COR-L47 (cell line): ENCODE measurements around the gene IL11RA.
A peak's percentile ranks its signal among the peaks of the same experiment; 100 is the strongest.

ENCODE experiments used
- DNase-seq: peaks from one replicate; lab custom pipeline; 2025; lab: John Stamatoyannopoulos, UW

The IL11RA gene

GRCh38 chr9:34687276-34688030 is 35.5 kb downstream of the IL11RA start:
- no peak for DNase-seq

DNA sequence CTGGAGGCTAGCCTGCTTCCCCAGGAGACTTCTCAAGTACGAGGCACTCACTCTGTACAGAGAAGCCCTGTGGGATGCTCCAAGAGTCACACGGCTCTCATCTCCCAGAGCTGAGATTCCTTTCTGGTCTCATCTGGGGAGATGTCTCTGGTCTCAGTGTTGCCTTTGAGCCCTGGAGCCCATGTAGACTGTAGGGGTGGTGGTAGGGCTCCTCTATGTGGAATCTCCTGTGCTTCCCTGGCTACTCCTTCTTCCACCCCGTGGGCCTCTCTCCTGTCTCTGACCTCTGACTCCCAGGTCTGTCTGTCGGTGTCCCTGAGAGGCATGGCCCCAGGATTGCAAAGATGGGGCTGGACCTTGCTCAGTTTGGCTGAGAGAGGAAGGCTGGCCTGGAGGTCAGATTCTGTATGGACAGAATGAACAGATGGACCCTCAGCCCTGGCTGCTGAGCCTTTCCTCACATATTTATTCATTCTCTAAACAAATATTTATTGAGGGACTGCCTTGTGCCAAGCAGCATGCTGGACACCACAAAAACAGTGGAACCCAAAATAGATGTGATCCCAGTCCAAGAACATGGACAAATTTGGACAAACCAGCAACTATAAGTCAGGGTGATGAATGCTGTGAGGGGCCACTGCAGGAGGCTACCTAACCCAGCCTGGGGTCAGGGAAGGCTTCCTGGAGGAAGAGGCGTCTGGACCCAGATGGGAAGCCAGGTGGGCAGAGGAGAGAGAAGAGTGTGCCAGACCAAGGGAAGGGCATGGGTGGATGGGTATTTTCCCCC is 36.5 kb downstream of the IL11RA start:
- no peak for DNase-seq

DNA sequence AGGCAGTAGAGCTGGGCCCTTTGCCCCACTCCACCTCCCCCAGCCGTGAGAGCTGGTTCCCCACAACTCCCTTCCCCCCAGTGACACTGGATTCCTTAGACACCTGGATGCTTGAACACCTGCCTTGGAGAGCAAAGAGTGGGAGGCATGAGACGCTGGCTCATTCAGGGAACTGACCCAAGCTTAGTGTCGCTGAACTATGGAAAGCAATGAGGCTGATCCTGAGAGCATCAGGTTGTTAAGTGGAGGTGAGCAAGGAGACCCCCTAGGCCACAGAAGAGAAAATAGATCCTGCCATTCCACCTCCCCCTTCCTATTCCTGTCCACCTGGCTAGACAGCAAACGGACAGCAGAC is 37.1 kb downstream of the IL11RA start:
- no peak for DNase-seq

- no peak for DNase-seq
Observed at GRCh38 chr9:34689512-34689911, 37.5 kb downstream of the IL11RA start.

- DNase-seq, result no peak
Observed at GRCh38 chr9:34690983-34691935, 39.3 kb downstream of the IL11RA start, which contains the start of gene CCL19. Gene CCL19, minus strand, starts transcription at chr9:34691276. Its CDS starts 137 bp downstream, at chr9:34691139.

GRCh38 chr9:34691936-34692315 is 39.9 kb downstream of the IL11RA start:
- no peak for DNase-seq

DNA sequence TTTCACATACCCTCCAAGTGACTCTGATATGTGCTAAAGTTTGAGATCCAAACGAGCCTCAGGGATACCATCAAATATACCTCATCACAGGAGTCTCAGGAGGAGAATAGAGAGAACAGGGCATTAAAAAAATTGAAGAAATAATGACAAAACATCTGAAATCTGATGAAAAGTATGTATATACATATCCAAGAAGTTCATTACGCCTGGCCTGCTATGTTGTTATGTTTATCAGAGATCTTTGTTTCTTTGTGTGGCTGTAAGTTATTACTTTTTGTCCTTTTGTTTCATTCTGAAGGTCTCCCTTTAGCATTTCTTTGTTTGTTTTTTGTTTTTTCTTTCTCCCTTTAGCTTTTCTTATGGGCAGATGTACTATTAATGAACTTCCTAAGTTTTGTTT is 41.6 kb downstream of the IL11RA start:
- no peak for DNase-seq

DNA sequence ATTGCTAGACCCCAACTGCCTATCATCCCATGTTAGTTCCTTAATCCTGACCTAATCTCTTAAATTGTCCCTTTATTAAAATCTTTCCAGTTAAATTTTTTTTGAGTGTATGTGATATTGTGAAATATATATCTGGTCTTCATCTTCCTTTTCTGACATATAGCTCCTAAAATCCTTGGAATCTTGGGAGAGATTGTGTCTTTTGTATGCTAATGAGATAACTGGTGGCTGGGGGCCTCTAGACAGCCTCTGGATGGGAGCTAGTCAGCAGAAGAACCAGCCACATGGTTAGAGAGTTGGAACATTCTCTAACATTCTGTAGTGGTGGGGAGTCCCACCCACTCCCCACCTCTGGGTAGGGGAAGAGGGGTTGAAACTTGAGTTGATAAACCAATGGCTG is 42.8 kb downstream of the IL11RA start:
- no peak for DNase-seq

DNA sequence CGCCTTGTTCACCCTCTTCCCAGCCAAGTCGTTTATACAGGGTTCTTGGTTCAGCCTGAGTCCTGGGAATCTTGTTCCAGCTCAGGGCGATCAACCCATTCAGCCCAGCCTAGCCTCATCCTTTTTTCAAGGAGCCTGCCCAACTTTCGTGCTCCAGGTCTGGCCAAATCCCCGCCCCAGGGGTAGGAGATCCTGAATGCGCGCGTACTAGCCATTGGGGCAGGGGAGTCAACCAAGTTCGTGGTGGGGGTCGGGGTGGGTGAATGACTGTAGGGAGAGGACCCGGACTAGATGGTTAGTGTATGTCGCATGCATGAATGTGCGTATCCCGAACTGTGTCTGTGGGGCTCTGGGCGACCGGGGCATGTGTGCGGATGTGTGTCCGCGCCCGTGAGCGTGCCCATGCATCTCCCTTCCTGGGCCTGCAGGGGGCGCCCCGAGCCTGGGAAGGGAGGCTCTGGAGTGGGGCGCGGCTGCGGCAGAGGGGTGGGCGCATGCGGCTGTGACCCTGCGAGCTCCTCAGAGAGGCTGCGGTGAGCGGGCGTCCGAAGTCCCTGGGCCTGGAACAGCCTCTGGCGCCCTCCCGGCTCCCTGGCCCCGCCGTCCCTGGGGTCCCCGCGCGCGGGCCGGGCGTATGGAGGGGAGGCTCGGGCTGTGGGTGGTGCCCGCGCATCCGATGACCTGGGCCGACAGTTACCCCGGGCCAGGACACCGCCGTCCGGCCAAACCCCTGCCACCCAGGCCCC is 49.2 kb downstream of the IL11RA start:
- peak; percentile 50 for DNase-seq

GRCh38 chr9:34701769-34702736 is 50.1 kb downstream of the IL11RA start:
- DNase-seq, result peak; percentile 60

- DNase-seq, result no peak
Observed at GRCh38 chr9:34707130-34707529, 55.1 kb downstream of the IL11RA start.

GRCh38 chr9:34709196-34709978 is 57.4 kb downstream of the IL11RA start:
- DNase-seq, result no peak

DNA sequence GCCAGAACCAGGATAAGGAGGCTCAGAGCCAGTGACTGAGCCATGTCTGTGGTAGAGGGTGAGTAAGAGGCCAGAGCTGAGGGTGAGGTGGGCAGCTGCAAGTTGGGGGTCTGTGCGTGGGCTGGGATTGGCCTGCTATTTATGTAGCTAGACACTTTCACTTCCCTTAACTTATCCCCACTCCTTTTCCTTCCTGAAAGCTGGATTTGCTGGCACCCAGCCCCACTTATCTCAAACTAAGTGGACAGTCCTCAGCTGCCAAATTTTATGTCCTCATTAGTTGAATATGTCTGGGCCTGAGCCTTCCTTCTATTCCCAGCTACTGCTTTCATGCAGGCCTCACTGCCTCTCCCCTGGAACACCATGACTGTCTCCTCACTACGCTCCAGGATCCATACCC is 58.0 kb downstream of the IL11RA start, which contains the start of gene CCL21:
TSS of gene CCL21 (minus strand) at position 114 of the 400 bp plus-strand sequence. CDS start at position 44, 70 bp downstream.
- DNase-seq, result no peak
